Right cardiac atrium (tissue), 5 donors: ENCODE data around the gene LOXL1. TPM values are rescaled to one million over a fixed set of nuclear protein-coding genes. Genes with fewer than 3 reads are reported as not detected.

Source experiments
- ATAC-seq, 2 donors: fragments of 200-7000 bp; cut with Tn5 transposase; one replicate each; pipeline versions ENCODE4 v1.8.0 to v1.9.1; 2020; ENCODE audit warnings: moderate library complexity in 2 of 2, mild to moderate bottlenecking in 1 of 2
- DNase-seq, 3 donors: peaks; one replicate each; pipeline ENCODE4 v3.0.0-alpha.2; 2020
- H3K27ac ChIP-seq: one replicate; pipeline ENCODE4 v1.5.1; 2013; ENCODE audit warnings: mild to moderate bottlenecking, low read length, control low read depth, moderate library complexity
- H3K27me3 ChIP-seq: one replicate; pipeline ENCODE4 v1.6.1; 2013; ENCODE audit not compliant: control insufficient read depth, insufficient read depth
- H3K4me1 ChIP-seq: one replicate; pipeline ENCODE4 v1.6.1; 2013; ENCODE audit warnings: low read length; ENCODE audit not compliant: control insufficient read depth, insufficient read depth
- H3K4me3 ChIP-seq: one replicate; pipeline ENCODE4 v1.5.1; 2013; ENCODE audit warnings: low read length, control low read depth
- H3K9me3 ChIP-seq: one replicate; pipeline ENCODE4 v1.6.1; 2013; ENCODE audit warnings: low read length; ENCODE audit not compliant: control insufficient read depth
- WGBS: extraction: QIAGEN DNeasy Blood & Tissue Kit; methylation state at CpG from one replicate; pipeline ENCODE4 v1.1.7; 2013; 5-methylcytosine and 5-hydroxymethylcytosine counted together
- intact Hi-C, 4 donors: fragments of 100-400 bp; cut with DNase I; formaldehyde crosslinking; loops; one replicate each; pipeline versions ENCODE4 v1.11.0 to v1.14.0; 2022 to 2023
- polyA plus RNA-seq: library from polyadenylated mRNA; stranded (reverse); fragments of 200-250 nt; gene quantifications from one replicate; pipeline ENCODE4 v1.2.3, GENCODE V29; 2013
- total RNA-seq, 4 donors: library from RNA; stranded (reverse); fragmentation: NEBNext Ultra II Directional; extraction: Animal tissue kit (Norgen Biotek cat#: 25700); gene quantifications; one replicate each; pipeline ENCODE4 v1.2.1, GENCODE V29; 2021
- donor health status: healthy with polysubstance abuse.
- donor health status: DM: no; HTN: yes; CAD: no.
- donor health status: DM: no; HTN: no; CAD: no.
- donor health status: DM: no; HTN: yes; CAD: no; lungs with severe emphysema.
- donor health status: DM: yes; HTN: yes; CAD: no.

The LOXL1 gene
- total and polyA plus RNA-seq, 5 donors, result 17.4 to 41.0 (median 19.6) TPM

DNA sequence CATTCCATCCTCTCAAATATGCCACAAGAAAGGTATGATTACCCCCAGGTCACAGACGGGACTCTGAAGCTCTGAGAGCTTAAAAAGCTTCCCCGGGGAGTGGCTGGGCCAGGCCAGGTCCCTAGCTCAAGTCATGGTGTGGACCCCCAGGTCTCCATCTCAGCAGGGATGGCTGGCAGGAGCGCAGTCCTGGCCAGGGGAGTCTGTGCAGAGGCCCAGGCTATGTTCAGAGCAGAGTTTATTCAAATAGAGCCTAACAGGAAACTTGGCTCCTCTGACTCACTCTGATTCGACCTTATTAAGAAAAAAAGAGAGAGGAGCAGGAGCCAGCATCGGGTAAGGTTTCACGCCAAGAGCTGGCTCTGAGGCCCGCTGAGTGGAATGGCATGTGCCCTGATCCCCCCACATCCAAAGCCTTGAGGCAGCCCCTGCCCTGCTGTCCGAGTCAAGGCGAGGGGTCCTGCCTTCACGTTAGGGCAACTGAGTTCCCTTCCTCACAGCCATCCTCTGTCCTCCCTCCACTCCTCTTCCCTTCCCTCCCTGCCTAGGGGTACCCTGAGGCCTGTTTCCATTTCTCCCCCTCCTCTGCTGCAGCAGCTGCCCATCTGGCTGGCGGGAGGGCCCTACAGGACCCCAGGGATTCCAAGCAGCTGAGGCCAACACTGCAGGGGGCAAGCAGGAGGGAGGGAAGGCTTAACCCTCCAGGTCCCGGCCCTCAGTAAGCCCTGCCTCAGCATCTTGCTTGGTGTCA, 1.9 kb upstream of the LOXL1 start:
- H3K4me3 ChIP-seq, result no peak overlapping the region
- ATAC-seq (peak; percentile 27 to 57), DNase-seq (peak; percentile 55 to 79 (median 70))
- H3K9me3 ChIP-seq, result no peaks in the 10 kb centered on the region
- WGBS, result 26% methylated on average over 12 of the region's 12 CpGs
- intact Hi-C loops, result no loop called here
- peak overlapping the region; percentile 80 for H3K27ac ChIP-seq
- peaks cover 32% of the 10 kb centered on the region for H3K4me1 ChIP-seq
- no peaks in the 10 kb centered on the region for H3K27me3 ChIP-seq

- no peak for ATAC-seq
- DNase-seq, result no peak
- Histone ChIP-seq H3K27me3 (no peaks in the 10 kb centered on the region), H3K27ac (no peak overlapping the region), H3K9me3 (no peaks in the 10 kb centered on the region), H3K4me1 (peaks cover 34% of the 10 kb centered on the region), H3K4me3 (no peak overlapping the region)
- WGBS, result 56% methylated on average over 8 of the region's 8 CpGs
- intact Hi-C loops, result no loop called here
Measured at GRCh38 chr15:73925848-73926218, 429 bp upstream of the LOXL1 start.

- intact Hi-C loops, result no loop called here
- Histone ChIP-seq H3K27me3 (no peaks in the 10 kb centered on the region), H3K4me1 (peaks cover 27% of the 10 kb centered on the region), H3K9me3 (no peaks in the 10 kb centered on the region), H3K27ac (peak overlapping the region; percentile 22), H3K4me3 (peak overlapping the region; percentile 57)
- ATAC-seq, result peak in 1 of 2 donors; percentile 10
- DNase-seq, result peak; percentile 70 to 85 (median 84)
- under 1% methylated on average over 65 of the region's 65 CpGs for WGBS
Measured at GRCh38 chr15:73927003-73927475, 777 bp downstream of the LOXL1 start.

DNA sequence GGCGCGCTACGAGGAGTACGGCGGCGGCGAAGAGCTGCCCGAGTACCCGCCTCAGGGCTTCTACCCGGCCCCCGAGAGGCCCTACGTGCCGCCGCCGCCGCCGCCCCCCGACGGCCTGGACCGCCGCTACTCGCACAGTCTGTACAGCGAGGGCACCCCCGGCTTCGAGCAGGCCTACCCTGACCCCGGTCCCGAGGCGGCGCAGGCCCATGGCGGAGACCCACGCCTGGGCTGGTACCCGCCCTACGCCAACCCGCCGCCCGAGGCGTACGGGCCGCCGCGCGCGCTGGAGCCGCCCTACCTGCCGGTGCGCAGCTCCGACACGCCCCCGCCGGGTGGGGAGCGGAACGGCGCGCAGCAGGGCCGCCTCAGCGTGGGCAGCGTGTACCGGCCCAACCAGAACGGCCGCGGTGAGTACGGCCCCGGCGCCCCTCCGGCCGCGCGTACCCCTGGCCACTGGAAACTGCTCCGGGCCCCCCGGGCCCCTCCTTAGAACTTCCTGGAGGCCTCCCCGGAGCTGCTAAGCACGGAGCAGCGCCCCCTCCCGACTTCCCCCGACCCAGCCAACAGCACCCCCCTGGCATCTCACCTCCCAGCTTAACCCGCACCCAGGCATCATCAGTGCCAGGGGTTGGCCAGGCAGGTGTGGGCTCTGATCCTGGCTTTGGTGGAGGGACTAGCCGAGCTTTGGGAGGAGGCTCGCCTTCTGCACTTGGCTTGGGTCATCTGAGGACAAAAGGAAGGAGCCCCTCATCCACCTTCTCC, 1.4 kb downstream of the LOXL1 start:
- WGBS, result 1% methylated on average over 78 of the region's 78 CpGs
- ATAC-seq (peak; percentile 25 to 31), DNase-seq (peak; percentile 55 to 89 (median 83))
- Histone ChIP-seq H3K27ac (peak overlapping the region; percentile 22), H3K27me3 (no peaks in the 10 kb centered on the region), H3K4me1 (peaks cover 22% of the 10 kb centered on the region), H3K9me3 (no peaks in the 10 kb centered on the region), H3K4me3 (peak overlapping the region; percentile 57)
- intact Hi-C loops, result no loop called here

GRCh38 chr15:73928241-73928579, 1.9 kb downstream of the LOXL1 start:
- no peaks in the 10 kb centered on the region for H3K27me3 ChIP-seq
- intact Hi-C loops, result no loop called here
- no peak overlapping the region for H3K27ac ChIP-seq
- 59% methylated on average over 3 of the region's 3 CpGs for WGBS
- H3K9me3 ChIP-seq, result no peaks in the 10 kb centered on the region
- ATAC-seq, result no peak
- H3K4me3 ChIP-seq, result peak overlapping the region; percentile 57
- peak in 1 of 3 donors; percentile 50 for DNase-seq
- peaks cover 17% of the 10 kb centered on the region for H3K4me1 ChIP-seq

DNA sequence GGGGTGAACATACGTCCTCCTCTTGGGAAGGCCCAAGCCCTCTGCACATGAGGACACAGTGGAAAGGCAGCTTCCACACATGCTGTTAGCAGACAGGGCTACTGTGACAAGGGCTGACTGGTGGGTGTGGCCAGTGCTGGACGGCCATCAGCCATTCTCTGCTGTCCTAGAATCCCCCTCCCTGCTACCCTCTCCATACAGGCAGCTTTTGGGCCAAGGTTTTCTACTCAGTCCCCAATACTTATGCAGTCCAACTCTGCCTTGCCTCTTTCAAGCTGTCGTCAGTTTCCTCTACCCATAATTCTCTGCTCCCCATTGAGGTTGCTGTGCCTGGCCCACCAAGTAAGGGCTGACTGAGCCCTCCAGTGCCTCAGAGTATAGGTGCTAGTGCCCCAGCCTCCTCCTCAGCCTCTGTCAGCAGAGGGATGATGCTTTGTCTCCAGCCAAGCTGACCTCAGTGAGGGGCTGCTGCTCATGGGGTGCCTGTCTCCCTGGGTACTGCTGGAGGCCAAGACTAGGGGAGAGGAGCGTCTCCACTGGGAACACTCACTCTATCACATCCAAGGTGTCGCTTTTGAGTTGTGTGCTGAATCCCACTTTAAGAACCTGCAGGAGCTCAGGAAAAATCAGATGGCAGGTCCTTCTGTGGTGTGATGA, 2.8 kb downstream of the LOXL1 start:
- intact Hi-C loops, result no loop called here
- 59% methylated on average over 5 of the region's 5 CpGs for WGBS
- Histone ChIP-seq H3K27me3 (no peaks in the 10 kb centered on the region), H3K4me1 (peaks cover 10% of the 10 kb centered on the region), H3K27ac (no peak overlapping the region), H3K9me3 (no peaks in the 10 kb centered on the region), H3K4me3 (no peak overlapping the region)
- DNase-seq (peak in 1 of 3 donors; percentile 63), ATAC-seq (no peak)

DNA sequence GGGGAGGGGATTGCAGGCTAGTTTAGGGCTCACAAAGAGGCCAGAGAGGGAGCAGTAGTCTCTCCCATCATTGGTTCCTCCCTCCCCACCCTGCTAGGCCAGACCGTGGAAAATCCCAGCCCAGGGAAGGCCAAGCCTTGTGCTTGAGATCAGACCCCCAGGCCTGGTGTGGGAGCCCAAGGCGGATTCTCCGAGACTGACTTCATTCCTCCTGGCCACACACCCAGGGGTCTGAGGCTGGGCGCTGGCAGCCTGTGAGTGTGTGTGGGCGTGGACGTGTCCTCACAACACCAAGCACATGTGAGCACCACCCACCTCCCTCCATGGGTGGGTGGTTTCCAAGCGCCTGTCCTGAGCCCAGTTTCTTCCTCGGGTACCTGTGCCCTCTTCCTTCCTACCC, 4.1 kb downstream of the LOXL1 start:
- ATAC-seq, result peak; percentile 32 to 37

DNA sequence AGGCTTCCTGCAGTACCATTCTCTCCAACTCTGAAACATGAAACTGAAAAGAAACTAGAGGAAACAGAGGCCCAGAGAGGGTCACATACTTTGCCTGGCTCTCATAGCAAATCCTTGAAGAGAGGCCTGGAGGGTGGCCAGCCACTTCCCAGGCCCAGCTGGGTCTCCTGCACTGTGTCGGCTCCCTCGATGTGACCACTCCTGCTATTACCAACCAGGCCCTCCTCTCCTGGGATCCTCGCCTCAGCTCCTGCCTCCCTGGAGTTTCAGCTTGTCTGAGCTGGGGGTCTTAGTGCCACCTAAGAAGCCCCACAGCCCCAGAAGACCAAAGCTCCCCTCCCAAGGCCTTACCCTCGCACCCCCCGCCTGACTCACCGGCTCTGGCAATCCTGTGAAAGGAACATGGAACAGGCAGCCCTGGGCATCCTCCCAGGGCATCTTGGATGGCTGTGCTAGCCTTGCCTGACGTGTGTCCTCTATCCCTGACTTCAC, 4.6 kb downstream of the LOXL1 start:
- WGBS, result 59% methylated on average over 7 of the region's 7 CpGs
- peak; percentile 80 to 84 (median 81) for DNase-seq
- Histone ChIP-seq H3K4me1 (peaks cover 10% of the 10 kb centered on the region), H3K27me3 (no peaks in the 10 kb centered on the region), H3K4me3 (no peak overlapping the region), H3K9me3 (no peaks in the 10 kb centered on the region), H3K27ac (peak overlapping the region; percentile 12)
- peak in 1 of 2 donors; percentile 24 for ATAC-seq
- intact Hi-C loops, result no loop called here

More for the DNA sequence above, 4.1 kb downstream of the LOXL1 start:
- Histone ChIP-seq H3K4me3 (no peak overlapping the region), H3K27ac (peak overlapping the region; percentile 12), H3K27me3 (no peaks in the 10 kb centered on the region), H3K9me3 (no peaks in the 10 kb centered on the region), H3K4me1 (peaks cover 10% of the 10 kb centered on the region)
- intact Hi-C loops, result no loop called here
- peak; percentile 84 to 91 (median 85) for DNase-seq
- WGBS, result 68% methylated on average over 8 of the region's 8 CpGs

GRCh38 chr15:73931441-73931840, 5.2 kb downstream of the LOXL1 start:
- Histone ChIP-seq H3K27me3 (no peaks in the 10 kb centered on the region), H3K27ac (no peak overlapping the region), H3K4me1 (peaks cover 13% of the 10 kb centered on the region), H3K9me3 (no peaks in the 10 kb centered on the region), H3K4me3 (no peak overlapping the region)
- no peak for ATAC-seq
- DNase-seq, result peak in 1 of 3 donors; percentile 35
- intact Hi-C loops, result no loop called here
- 57% methylated on average over 2 of the region's 2 CpGs for WGBS

- DNase-seq, result peak in 1 of 3 donors; percentile 40
- no peak overlapping the region for H3K27ac ChIP-seq
- 47% methylated on average over 6 of the region's 6 CpGs for WGBS
Measured at GRCh38 chr15:73932381-73933191, 6.3 kb downstream of the LOXL1 start.

More at GRCh38 chr15:73932381-73933191, 6.3 kb downstream of the LOXL1 start:
- Histone ChIP-seq H3K9me3 (no peaks in the 10 kb centered on the region), H3K27me3 (no peaks in the 10 kb centered on the region), H3K4me3 (no peak overlapping the region), H3K4me1 (peaks cover 13% of the 10 kb centered on the region)
- intact Hi-C loops, result no loop called here
- no peak for ATAC-seq
